OCI-M2 (cell line): ENCODE data around the gene FAHD2A.
"Not testable (repeated sequence)": the region's sequence is repeated elsewhere in the genome, so short reads cannot be mapped to it uniquely, and the experiment has no call there.

Experiments used
- DNase-seq: peaks from one replicate; lab custom pipeline; 2025; ENCODE audit not compliant: unreplicated experiment; lab: John Stamatoyannopoulos, UW

FAHD2A gene

DNA sequence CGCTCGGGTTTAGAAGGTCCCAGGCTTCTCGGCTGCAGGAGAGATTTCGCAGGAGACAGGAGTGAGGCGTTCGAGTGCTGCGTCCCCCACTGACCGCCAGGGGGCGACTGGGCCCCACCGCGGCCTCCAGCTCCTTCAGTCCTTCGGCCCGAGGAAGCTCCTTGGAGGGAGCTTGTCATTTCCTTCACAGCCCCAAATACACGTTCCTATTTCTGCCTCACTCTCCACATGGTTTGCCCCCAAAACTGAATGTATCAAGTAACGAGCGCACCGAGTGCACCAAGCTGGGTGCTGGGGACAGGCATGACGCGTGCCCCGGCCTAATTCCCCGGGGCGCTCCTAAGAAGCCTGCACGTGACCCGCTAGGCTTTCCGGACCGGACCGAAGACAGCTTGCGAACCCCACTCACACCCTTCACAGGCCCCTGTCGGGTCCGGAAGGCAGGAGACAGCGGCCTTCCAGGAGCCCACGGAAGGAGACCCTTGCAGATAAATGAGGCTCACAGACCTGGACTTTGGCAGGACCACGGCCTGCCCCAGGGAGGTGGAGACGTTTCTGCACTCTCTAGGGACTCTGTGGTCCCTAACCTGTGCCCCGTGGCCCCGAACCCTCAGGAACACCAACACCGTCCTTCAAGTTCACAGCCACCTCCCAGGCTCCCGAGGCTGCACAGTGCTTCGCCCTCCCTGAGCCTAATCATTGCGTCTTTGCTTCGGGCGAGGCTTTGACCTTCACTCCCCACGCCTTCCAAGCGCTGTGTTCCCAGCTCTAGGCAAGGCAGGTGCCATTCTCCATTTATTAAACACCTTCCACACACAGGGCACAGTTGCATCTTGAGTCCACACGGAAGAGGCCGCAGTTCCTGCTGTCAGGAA is 13.0 kb upstream of the FAHD2A start:
- DNase-seq: no peak

DNA sequence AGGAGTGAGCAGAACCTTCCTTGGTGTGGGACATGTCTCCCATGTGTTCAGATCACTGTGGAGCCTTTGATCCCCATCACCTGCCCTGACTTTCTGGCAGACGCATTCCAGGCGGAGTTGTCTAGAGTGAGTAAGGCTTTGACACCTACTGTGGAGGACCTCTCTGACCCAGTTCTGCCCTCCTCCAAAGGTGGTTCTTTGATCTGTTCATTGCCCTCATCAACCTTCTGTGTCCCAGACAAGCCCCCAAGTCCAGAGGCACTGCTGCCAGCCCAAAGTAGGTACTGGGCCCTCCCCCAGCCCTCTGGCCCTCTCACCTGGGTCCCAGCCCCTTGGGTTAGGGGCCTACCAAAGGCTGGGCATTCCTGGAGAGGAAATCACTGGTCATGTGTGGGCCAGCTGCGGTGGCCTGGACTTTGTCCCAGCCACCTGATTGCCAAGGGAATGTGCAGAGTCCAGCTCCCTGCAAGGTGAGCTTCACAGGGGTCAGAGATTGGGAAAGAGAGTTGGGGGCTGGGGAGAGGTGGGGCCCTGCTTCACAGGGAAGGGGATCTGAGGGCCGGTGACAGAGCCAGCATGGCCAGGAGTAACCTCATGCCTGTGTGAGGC is 12.1 kb upstream of the FAHD2A start:
- DNase-seq: no peak

DNA sequence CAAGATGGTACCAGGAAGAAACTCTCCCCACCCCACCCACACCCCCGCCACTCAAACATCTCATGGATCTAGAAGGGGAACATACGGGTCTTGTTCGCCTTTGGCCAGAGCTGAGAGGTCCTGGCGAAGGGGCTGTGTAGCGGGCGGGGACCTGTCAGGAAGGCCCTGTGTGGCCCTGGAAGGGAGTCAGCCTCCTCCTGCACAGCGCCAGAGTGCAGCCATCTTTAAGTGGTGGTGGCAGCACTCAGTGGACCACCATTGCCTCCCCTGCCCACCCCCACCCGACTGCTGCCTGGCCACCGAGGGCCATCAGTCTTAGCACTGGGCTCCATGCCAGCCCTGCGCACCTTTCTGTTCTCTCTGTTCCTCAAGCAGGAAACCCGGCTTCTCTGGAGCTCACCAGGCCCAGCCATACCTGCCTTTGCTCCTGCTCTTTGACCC is 11.6 kb upstream of the FAHD2A start:
- no peak for DNase-seq

DNA sequence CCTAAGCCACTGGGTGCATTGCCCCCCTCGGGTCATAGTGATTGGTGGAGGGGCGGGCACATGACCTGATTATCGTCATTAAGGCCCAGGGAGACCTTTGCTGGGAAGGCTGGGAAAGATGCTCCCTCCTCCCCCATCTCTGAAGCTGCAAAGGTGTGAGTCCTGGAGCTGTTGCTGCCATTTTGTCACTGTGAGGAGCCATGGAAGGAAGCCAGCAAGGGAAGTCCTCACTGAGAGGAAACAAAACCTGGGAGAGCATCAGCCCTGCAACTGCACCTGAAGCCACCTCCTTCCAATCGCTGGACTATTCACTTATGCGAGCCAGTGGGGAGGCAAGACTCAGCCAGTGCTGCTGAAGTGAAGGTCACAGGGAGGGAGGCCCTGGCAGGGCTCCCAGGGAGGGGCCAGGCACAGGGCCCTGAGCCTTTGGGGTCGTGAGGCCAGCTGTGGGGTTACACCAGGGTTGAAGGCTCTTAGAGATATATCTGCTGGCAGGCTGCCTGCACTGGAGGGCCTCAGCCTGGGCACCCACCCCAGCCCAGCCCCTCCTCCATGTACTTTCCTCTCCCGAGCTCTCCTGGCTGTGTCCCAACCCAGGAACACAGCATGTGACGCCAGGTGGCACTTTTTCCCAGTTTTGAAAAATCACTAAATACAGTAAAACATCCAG is 10.7 kb upstream of the FAHD2A start:
- no peak for DNase-seq

DNA sequence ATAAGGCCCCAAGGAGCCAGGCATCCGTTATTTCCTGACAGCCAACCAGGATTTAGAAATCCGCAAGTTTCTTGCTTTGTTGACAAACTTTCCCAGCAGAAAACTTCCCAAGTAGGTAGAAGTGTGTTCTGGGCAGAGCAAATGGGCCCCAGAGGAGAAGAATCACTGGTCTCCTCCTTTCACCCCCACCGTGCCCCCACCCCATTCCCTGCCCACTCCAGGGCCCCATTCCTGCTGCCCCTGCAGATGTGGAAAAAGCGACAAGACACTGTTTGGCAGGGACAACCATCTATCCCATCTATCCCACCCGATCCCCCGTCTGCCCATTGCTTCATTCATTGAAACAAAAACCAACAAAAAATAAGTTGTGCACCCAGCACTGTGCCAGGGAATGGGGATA is 10.2 kb upstream of the FAHD2A start:
- no peak for DNase-seq

DNA sequence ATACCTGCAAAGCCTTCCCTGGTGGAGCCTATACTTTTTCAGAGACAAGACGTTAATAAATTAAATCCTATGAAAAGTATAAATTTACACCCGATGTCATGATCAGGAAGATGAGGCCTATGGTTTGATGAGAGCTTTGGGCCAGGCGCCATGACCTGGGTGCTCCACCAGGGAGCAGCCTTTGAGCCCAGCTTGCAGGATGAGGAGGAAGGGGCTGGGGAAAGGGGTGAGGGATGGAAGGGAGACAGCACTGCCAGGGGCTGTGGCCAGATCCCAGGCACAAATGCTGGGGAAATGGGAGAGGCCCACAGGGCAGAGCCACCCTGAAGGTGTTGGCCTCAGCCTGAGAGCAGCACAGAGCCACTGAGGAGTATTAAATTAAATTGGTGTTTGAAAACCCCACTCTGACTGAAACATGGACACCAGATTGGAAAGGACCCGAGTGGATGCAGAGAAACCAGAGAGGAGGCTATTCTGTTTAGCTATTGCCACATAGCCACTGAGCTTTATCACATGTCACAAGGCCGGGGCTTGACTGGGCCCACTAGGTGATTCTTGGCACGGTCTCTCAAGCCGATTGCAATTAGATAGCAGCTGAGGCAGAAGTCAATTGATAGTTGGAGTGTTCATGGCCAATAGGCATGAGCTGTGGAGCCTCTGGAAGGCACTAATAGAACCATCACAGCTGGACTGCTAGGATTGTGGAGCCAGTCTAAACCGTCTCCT is 9.6 kb upstream of the FAHD2A start:
- no peak for DNase-seq

DNA sequence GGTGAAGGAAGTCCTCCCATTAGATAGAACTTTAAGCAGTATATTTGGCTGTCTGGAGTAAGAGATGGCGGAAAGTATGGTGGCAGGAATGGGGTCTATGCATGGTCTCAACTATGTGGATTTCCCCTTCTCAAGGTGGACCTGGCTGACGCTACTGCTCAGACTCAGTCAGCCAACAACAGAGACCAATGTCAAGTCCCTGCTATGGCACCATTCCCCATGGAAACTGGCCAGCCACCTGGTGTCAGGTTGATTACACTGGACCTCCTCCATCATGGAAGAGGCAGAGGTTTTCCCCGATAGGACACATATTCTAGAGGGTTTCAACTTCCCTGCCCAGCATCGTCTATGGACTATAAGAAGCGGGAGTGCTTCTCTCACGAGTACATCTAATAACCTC is 8.6 kb upstream of the FAHD2A start:
- no peak for DNase-seq

DNA sequence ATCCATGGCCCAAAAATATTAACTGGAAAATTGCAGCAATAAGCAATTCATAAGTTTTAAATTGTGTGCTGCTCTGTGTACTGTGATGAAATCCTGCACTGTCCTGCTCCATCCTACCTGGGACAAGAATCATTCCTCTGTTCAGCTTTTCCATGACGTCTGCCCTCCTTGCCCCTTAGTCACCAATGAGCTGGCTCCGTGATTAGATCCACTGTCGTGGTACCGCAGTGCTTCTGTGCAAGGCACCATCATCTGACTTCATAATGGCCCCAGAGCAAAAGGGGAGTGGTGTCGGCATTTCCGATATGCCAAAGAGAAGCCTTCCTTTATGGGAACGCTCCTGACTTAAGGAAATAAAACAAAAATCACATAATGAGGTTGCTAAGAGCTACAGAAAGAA is 3.4 kb upstream of the FAHD2A start:
- no peak for DNase-seq

DNA sequence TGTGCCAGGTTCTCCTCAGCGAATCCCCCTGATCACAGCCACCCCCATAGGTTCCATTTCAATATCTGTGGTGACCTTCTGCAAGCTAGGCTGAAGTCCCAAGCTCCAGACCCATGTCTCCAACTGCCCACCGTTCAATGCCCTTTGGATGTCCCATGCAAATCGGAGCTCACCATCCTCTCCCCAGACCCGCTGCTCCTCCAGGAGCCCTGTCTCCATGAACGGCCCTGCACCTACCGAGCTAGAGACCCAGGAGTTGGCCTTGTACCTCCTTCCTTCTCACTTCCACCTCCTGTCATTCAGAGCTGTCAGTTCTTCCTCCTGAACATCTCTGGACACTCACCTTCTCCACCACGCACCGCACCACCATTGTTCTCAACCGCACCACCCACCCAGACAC is 1.0 kb upstream of the FAHD2A start:
- no peak for DNase-seq

DNA sequence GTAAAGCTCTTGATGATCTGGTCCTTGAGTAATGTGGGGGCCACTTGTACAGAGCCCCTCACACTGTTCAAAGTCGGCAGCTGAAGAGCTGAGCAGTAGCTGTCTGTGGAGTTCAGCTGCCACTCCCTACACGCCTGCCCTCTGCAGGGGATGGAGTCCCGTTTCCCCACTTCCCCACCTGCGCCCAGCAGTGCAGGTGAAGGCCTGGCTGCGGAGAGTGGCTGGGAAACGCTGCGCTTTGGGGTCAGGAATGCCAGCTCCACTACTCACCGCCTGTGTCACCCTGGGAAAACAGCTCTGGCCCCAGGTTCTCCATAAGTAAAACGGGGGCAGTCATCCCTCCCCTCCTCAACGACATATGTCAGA is 521 bp upstream of the FAHD2A start:
- not testable (repeated sequence) for DNase-seq

DNA sequence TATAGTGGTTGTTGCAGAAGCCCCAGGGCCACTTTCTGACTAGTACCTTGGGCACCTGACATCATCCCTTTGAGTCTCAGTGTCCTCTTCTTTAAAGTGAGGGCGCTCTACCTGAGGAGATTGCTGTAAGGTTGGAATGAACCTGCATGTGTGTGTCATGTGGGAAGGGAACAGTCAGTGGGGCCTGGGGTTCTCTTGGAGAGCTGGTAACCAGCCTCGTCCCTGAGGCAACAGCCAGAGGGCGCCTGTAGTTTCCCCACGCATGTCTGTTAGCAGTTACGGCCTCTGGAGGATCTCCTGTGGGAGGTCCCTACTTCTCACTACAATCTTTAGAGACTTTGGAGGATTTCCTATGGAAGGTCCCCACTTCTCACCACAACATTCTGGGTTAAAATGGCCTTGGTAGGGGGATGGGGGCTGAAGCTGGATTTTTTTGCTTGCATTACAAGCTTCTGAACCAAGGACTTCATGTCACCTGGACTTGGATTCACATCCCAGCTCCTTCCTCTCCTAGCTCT is 755 bp downstream of the FAHD2A start:
- DNase-seq: not testable (repeated sequence)

DNA sequence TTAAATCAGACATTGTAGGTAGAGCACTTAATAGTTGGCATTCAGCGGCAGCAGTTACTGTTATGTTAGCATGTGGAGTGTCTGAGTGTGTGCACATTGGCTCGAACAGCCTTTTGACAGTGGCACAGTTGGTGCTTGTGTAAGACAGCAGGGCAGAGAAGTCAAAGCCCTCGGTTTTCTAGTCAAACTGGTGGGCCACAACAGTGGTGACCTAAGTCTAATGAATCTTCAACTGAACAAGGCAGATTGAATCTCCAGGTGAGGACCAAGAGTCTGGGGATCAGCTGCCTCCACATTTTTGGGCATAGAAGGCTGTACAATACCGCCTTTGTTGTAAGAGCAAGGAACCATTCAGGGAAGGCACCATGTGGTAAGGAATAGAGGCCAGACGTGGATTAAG is 1.3 kb downstream of the FAHD2A start:
- not testable (repeated sequence) for DNase-seq

DNA sequence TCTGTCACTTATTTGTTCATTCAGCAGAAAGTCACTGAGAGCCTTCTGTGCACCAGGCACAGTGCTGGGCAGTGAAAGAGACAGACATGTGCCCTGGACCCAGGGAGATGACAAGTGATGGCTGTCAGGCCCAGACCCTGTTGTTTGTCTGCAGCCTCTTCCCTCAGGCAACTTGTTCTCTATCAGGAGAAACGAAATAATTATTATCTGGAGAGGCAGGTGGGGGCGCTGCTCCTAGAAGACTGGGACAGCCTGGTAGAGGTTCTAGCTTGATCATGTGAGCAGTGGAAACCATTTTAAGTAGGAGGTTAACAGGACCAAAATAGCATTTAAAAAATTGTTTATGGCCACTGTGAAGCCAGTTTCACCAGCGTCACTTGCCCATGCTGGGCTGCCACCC is 2.2 kb downstream of the FAHD2A start:
- DNase-seq: not testable (repeated sequence)

DNA sequence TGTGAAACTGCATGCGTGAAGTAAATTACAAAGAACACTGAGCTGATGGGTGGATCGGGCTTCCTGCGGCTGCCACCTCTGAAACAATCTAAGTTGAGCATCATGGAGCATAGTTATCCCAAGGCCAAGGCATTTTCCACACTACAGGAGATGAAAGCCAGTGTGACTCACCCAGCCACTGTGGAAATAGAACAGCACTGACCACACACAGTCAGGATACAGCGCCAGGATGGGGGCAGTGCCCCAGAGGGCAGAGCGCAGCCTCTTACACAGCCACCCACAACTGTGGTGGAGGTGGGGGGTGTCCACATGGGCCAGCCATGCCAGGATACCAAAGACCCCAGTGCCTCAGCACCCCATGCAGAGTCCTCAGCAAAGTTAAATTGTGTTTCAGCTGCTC is 8.7 kb downstream of the FAHD2A start:
- DNase-seq: not testable (repeated sequence)

DNA sequence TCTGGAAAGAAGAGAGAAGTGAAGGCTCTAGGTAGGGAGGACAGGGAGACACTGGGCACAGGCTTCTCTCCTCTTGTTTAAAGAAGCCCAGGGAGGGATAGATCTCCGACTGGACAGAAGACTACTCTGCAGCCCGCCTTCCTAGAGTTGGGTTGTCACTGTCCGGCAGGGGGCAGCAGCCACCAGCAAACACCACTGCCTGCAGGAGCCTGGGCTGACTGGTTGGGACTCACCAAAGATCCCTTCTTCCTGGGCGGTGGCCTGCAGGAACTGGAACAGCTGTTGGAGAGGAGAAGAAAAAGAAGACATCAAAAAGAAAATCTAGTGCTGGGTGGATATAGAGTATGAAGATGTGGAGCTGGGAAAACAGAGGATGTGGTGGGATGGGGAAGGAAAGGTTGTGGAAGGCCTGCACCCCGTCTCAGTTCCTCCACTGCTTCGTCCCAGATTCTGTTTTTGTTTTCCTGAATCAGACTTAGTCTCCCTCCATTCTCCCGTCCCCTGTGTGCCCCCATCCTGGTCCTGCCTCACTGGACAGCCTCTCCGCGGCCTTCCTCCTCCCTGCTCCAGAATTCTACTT is 11.6 kb downstream of the FAHD2A start:
- peak; percentile 9 for DNase-seq

DNA sequence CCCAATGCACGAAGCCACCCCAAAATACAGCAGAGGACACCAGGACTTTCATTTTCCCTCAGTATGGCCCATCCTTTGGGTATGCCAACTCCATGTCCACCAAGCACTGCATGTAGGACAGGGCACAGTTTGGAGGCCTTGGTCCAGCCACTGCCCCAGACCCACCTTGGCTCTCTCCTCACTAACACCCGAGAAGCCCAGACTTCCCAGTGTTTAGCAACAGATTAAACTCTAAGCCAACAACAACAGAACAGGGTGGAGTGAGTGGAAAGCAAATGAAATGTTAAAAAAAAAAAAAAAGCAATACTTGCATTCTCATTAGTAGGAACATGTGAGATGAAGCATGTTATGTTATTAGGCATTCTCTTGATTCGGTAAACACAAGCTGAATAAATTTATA is 12.6 kb downstream of the FAHD2A start:
- DNase-seq: not testable (repeated sequence)

DNA sequence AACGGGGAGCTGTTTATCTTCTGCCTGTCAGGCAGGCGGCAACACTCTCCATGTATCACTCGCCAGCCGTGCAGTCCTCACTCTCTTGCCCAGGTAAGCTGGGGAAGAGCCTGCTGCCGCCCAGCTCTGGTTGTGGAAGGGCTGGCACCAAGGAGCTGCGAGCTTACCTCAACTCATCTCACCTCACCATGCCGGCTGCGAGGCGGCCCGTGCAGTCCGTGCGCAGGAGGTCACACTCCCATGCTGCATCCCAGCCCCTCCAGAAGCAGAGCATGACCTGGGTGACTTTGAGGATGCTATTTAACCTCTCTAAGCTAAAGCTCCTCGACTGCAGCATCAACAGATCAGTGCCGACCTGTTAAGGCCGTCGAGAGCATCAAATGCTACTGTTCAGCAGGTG is 13.1 kb downstream of the FAHD2A start:
- not testable (repeated sequence) for DNase-seq

DNA sequence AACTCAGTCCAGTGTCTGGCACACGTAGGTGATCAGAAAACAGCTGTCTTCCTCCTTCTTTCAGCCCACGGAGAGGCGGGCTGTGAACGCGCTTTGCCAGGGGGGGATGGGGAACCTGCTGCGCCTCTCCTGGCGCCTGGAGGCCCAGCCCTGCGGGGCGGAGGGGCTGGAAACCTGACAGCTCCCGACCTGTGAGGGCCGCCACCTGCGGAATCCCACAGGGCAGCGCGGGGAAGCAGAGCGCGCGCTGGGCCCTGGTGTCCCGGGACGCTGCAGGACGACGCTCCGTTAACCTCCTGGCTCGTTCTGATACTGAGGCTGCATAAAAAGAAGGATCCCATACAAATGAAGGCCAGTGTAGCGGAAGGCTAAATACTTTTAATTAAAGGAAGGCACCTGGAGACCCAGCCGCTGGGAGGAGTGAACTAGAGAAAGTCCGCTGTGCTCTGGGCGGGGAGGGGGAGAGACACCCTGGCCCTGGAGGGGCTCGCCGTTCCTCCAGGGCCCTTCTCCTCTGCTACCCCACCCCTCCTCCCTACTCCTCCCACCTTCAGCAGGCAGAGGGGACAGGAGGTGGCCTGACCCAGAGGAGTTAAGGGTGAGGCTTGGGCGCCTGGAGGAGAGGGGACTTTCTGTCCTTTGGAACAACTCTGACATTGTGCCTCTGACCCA is 24.8 kb downstream of the FAHD2A start:
- DNase-seq: not testable (repeated sequence)

DNA sequence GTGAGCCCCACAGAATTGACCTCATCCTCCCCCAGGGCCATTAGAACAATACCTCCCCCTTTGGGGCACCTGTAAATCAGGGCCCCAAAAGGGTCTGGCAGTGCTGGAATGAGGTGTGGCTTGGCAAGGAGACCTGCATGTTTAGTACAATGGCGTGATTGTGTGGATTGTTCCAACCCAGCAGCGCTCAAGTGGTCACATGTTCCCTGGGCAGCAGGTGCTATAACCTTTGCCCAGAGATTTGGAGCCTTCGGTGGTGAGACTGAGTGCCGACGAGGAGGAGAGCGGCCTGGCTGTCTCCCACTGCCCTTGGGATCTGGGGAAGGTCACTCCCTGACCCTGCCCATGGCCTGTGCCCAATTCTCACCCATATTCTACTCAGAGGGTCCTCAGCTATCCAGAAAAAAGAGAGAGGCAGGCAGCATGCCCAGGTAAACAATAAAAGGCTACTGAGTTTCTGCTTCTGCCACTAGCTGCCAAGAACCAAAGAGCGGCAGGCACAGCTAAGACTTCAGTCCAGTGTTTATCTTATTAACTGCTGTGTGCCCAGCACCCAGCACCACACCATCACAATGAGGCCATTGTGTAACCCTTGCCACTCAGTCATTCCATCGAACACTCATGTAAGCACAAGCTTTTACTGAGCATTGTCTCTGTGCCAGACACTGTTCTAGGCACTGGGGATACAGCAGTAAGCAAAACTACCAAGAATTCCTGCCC is 27.4 kb downstream of the FAHD2A start:
- DNase-seq: not testable (repeated sequence)

DNA sequence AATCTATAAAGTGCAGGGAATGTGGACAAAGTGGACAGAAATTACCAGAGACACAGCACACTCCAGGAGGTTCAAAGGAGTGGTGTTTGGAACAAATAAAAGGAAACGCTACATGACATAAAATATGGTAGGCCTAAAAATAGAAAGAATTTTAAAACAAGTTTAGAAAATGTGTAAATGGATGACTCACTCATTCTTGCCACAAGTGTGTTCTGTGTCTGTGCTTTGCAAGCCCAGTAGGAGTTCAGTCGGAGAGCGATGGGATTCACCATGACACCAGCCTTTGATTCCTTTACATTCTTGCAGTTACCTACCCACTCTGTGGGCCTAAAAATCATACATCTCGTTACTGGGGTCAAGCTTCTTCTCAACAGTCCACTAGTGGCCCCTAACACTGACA is 30.9 kb downstream of the FAHD2A start:
- DNase-seq: not testable (repeated sequence)
